H1 (cell line): ENCODE measurements around the gene MILR1. TPM values are rescaled to one million over a fixed set of nuclear protein-coding genes. Genes with fewer than 3 reads are reported as not detected.

Source experiments
- CTCF ChIA-PET: fragments of 300-600 bp; sonication (Branson Sonifier 250); formaldehyde crosslinking; loops from one replicate; lab custom pipeline; 2021; ENCODE audit not compliant: partially characterized antibody; lab: Charles Lee
- POLR2A ChIA-PET: fragments of 300-600 bp; sonication (Branson Sonifier 250); formaldehyde crosslinking; loops from one replicate; lab custom pipeline; 2021; ENCODE audit warnings: inconsistent platforms; ENCODE audit not compliant: partially characterized antibody; lab: Charles Lee
- DNase-seq, 2 experiments: peaks; one replicate each; pipeline versions ENCODE4 v3.0.0 to v3.0.0-alpha.2; 2010 to 2022; ENCODE audit warnings: low spot score in 2 of 2, low read depth in 1 of 2, mixed read lengths in 1 of 2
- FAIRE-seq: peaks from 2 replicates; lab custom pipeline; 2011; peaks lifted over from hg19 to GRCh38; lab: Jason Lieb, UNC
- H2AFZ ChIP-seq: 2 replicates; pipeline ENCODE4 v1.8.1; 2012; ENCODE audit warnings: low read length, inconsistent platforms
- H2AK5ac ChIP-seq: 2 replicates; pipeline ENCODE4 v1.6.1; 2013; ENCODE audit warnings: low read depth, low read length
- H2BK120ac ChIP-seq: replicated peaks from 2 replicates; pipeline ENCODE3; 2013; ENCODE audit warnings: low read depth, low read length, inconsistent platforms
- H2BK12ac ChIP-seq: 2 replicates; pipeline ENCODE4 v1.6.1; 2013; ENCODE audit warnings: low read depth, low read length
- H2BK15ac ChIP-seq: 2 replicates; pipeline ENCODE4 v1.6.1; 2013; ENCODE audit warnings: low read length
- H2BK20ac ChIP-seq: 2 replicates; pipeline ENCODE4 v1.6.1; 2013; ENCODE audit warnings: low read length
- H2BK5ac ChIP-seq: 2 replicates; pipeline ENCODE4 v1.6.1; 2013; ENCODE audit warnings: low read depth, low read length
- H3K14ac ChIP-seq: 2 replicates; pipeline ENCODE4 v1.6.1; 2013; ENCODE audit warnings: inconsistent platforms; ENCODE audit not compliant: insufficient read length
- H3K18ac ChIP-seq: 2 replicates; pipeline ENCODE4 v1.6.1; 2013; ENCODE audit warnings: low read length; ENCODE audit errors: extremely low read depth
- H3K23ac ChIP-seq: 2 replicates; pipeline ENCODE4 v1.6.1; 2013; ENCODE audit warnings: inconsistent platforms; ENCODE audit not compliant: insufficient read length
- H3K23me2 ChIP-seq: 2 replicates; pipeline ENCODE4 v1.6.1; 2013; ENCODE audit warnings: low read depth, low read length
- H3K27ac ChIP-seq: 2 replicates; pipeline ENCODE4 v1.6.1; 2011; ENCODE audit warnings: low read depth, low read length, inconsistent platforms
- H3K27me3 ChIP-seq, 4 experiments: replicated peaks in 1 of 4; 1 replicate in 1 of 4; 2 replicates in 3 of 4; pipeline versions ENCODE4 v1.6.1 to v1.8.1; 2011 to 2013; ENCODE audit warnings: low read length in 3 of 4, mild to moderate bottlenecking in 3 of 4, inconsistent platforms in 2 of 4, mixed read lengths in 2 of 4, moderate library complexity in 1 of 4; ENCODE audit not compliant: control insufficient read depth in 3 of 4, insufficient read depth in 3 of 4; ENCODE audit errors: extremely low read depth in 1 of 4
- H3K36me3 ChIP-seq, 4 experiments: 2 replicates each; pipeline versions ENCODE4 v1.6.1 to v1.8.1; 2011 to 2013; ENCODE audit warnings: mild to moderate bottlenecking in 4 of 4, low read length in 3 of 4, moderate library complexity in 2 of 4, control low read depth in 1 of 4, inconsistent platforms in 1 of 4; ENCODE audit not compliant: insufficient read depth in 4 of 4, control insufficient read depth in 2 of 4
- H3K4ac ChIP-seq: replicated peaks from 2 replicates; pipeline ENCODE3; 2013; ENCODE audit warnings: low read length, low read depth, mixed read lengths, inconsistent platforms; ENCODE audit not compliant: insufficient read length
- H3K4me1 ChIP-seq, 4 experiments: replicated peaks in 1 of 4; 1 replicate in 1 of 4; 2 replicates in 3 of 4; pipeline versions ENCODE4 v1.6.1 to v1.8.1; 2011 to 2013; ENCODE audit warnings: low read length in 3 of 4, inconsistent platforms in 2 of 4, mixed read lengths in 1 of 4; ENCODE audit not compliant: insufficient read depth in 4 of 4, control insufficient read depth in 3 of 4
- H3K4me2 ChIP-seq, 2 experiments: 2 replicates each; pipeline versions ENCODE4 v1.6.1 to v1.8.1; 2011 to 2013; ENCODE audit warnings: low read depth in 2 of 2, low read length in 2 of 2, control low read depth in 1 of 2, inconsistent platforms in 1 of 2, mild to moderate bottlenecking in 1 of 2; ENCODE audit not compliant: insufficient read depth in 1 of 2
- H3K4me3 ChIP-seq, 4 experiments: fragments of 200-600, 300-600 bp in 1 of 4; sonication (generic), shearing (Covaris generic), sonication (Bioruptor Twin) in 1 of 4; 2 replicates each; pipeline versions ENCODE4 v1.5.1 to v1.8.1; 2011 to 2016; ENCODE audit warnings: low read length in 4 of 4, low read depth in 3 of 4, control low read depth in 2 of 4, inconsistent platforms in 2 of 4, mild to moderate bottlenecking in 2 of 4, mixed read lengths in 1 of 4, moderate library complexity in 1 of 4; ENCODE audit not compliant: insufficient read depth in 2 of 4; ENCODE audit errors: extremely low read depth in 1 of 4
- H3K56ac ChIP-seq: replicated peaks from 2 replicates; pipeline ENCODE3; 2013; ENCODE audit warnings: low read depth, mild to moderate bottlenecking, mixed read lengths, low read length, inconsistent platforms; ENCODE audit not compliant: insufficient read length
- H3K79me1 ChIP-seq: 2 replicates; pipeline ENCODE4 v1.6.1; 2013; ENCODE audit warnings: low read depth, low read length, control low read depth
- H3K79me2 ChIP-seq, 2 experiments: 2 replicates each; pipeline versions ENCODE4 v1.6.1 to v1.8.1; 2012 to 2013; ENCODE audit warnings: low read length in 2 of 2, mild to moderate bottlenecking in 2 of 2, inconsistent platforms in 1 of 2; ENCODE audit not compliant: insufficient read depth in 2 of 2, control insufficient read depth in 1 of 2
- H3K9ac ChIP-seq, 4 experiments: replicated peaks in 1 of 4; 1 replicate in 1 of 4; 2 replicates in 3 of 4; pipeline versions ENCODE4 v1.6.1 to v1.8.1; 2011 to 2013; ENCODE audit warnings: low read depth in 3 of 4, low read length in 3 of 4, control low read depth in 2 of 4, mild to moderate bottlenecking in 2 of 4, moderate library complexity in 2 of 4, inconsistent platforms in 1 of 4; ENCODE audit errors: extremely low read depth in 1 of 4
- H3K9me3 ChIP-seq, 2 experiments: 2 replicates each; pipeline versions ENCODE4 v1.6.1 to v1.8.1; 2012 to 2013; ENCODE audit warnings: mild to moderate bottlenecking in 2 of 2, moderate library complexity in 2 of 2, control low read depth in 1 of 2, inconsistent platforms in 1 of 2, low read depth in 1 of 2, low read length in 1 of 2, mixed read lengths in 1 of 2; ENCODE audit not compliant: insufficient read depth in 2 of 2
- H4K20me1 ChIP-seq, 2 experiments: replicated peaks in 1 of 2; 2 replicates each; pipeline versions ENCODE3 to v1.8.1; 2011 to 2013; ENCODE audit warnings: inconsistent platforms in 2 of 2, low read length in 2 of 2, mild to moderate bottlenecking in 1 of 2; ENCODE audit not compliant: insufficient read depth in 2 of 2, control insufficient read depth in 1 of 2
- H4K5ac ChIP-seq: 2 replicates; pipeline ENCODE4 v1.6.1; 2013; ENCODE audit warnings: low read length, low read depth, mixed read lengths, inconsistent platforms; ENCODE audit not compliant: insufficient read length
- H4K8ac ChIP-seq: 2 replicates; pipeline ENCODE4 v1.8.0; 2013; ENCODE audit warnings: mild to moderate bottlenecking, moderate library complexity, low read length, inconsistent platforms; ENCODE audit not compliant: insufficient read depth; ENCODE audit errors: extremely low read depth
- H4K91ac ChIP-seq: replicated peaks from 2 replicates; pipeline ENCODE3; 2013; ENCODE audit warnings: low read length, mixed read lengths, inconsistent platforms; ENCODE audit not compliant: insufficient read length
- ATF3 ChIP-seq: IDR thresholded peaks from 2 replicates; pipeline ENCODE4 v1.6.1; 2011; ENCODE audit warnings: low read depth, mild to moderate bottlenecking, low read length; ENCODE audit not compliant: insufficient read depth
- MAX ChIP-seq: IDR thresholded peaks from 2 replicates; pipeline ENCODE4 v1.6.1; 2012; ENCODE audit warnings: inconsistent platforms
- POU5F1 ChIP-seq: IDR thresholded peaks from 2 replicates; pipeline ENCODE4 v1.6.1; 2011; ENCODE audit warnings: low read depth, mild to moderate bottlenecking, low read length, moderate library complexity
- SUZ12 ChIP-seq: fragments of 200-600 bp; sonication (generic); IDR thresholded peaks from 2 replicates; pipeline ENCODE4 v1.6.1; 2012; ENCODE audit warnings: mild to moderate bottlenecking, inconsistent platforms, low read length, moderate library complexity, mixed read lengths
- WGBS, 2 experiments: shearing (Covaris generic) in 1 of 2; methylation state at CpG; one replicate each; pipeline versions ENCODE4 v1.1.6 to v1.1.7; 2013 to 2015; ENCODE audit warnings: low lambda C conversion rate in 2 of 2, mixed read lengths in 2 of 2, inconsistent platforms in 1 of 2, low coverage in 1 of 2, missing lambda C conversion rate in 1 of 2; ENCODE audit not compliant: insufficient replicate concordance in 2 of 2, insufficient coverage in 1 of 2, insufficient read length in 1 of 2; ENCODE audit errors: extremely low coverage in 1 of 2, missing lambda C conversion rate in 1 of 2; 5-methylcytosine and 5-hydroxymethylcytosine counted together
- polyA plus RNA-seq, 7 experiments: library from polyadenylated mRNA; depleted of rRNA in 3 of 7; stranded (reverse) in 5 of 7; unstranded in 2 of 7; fragments of >200 nt in 5 of 7; fragments of 200-250 nt in 2 of 7; gene quantifications; 1 replicate in 5 of 7; 2 replicates in 1 of 7; 4 replicates in 1 of 7; pipeline versions ENCODE4 v1.2.1 to v1.2.3, GENCODE V29; 2011 to 2013; ENCODE audit warnings: missing spikeins in 2 of 7, mixed read lengths in 2 of 7
- total RNA-seq: library from RNA; stranded (reverse); fragmentation: NEBNext Ultra II Directional; extraction: Animal tissue kit (Norgen Biotek cat#: 25700); gene quantifications from 2 replicates; pipeline ENCODE4 v1.2.1, GENCODE V29; 2021

The MILR1 gene
- total and polyA plus RNA-seq, 2 of the 8 experiments (the other 6 are each of a cell fraction or from before 2014, with no cell fraction given), result not detected

GRCh38 chr17:64509179-64509578, 60.3 kb downstream of the MILR1 start:
- peaks cover 31 to 83% of the 10 kb centered on the region in 2 experiments for H3K79me2 ChIP-seq

More at GRCh38 chr17:64509179-64509578, 60.3 kb downstream of the MILR1 start:
- no peak overlapping the region for H3K18ac ChIP-seq
- H3K27me3 ChIP-seq, result no peaks in the 10 kb centered on the region
- H3K9me3 ChIP-seq, result no peaks in the 10 kb centered on the region
- no peak overlapping the region for H2AK5ac ChIP-seq
- no peak overlapping the region for H2BK12ac ChIP-seq
- POLR2A ChIA-PET, result interaction anchor here (1.3 to 2.5 kb wide), 4 partner anchors 11 to 29 kb away, joined by 4 to 26 read pairs (median 6); partner anchors contain the start of gene POLG2
- H3K56ac ChIP-seq, result no peak overlapping the region
- peak overlapping the region; percentile 12 to 15; a peak in 1 of 4 replicates for H3K4me2 ChIP-seq
- no peak overlapping the region for H4K5ac ChIP-seq
- DNase-seq (no peak), FAIRE-seq (no peak)
- peaks cover 4% of the 10 kb centered on the region; the same call in 1 of the 2 replicates for H3K23me2 ChIP-seq
- 92% methylated on average over 6 of the region's 6 CpGs; no CpG with 5 or more reads in 1 of the 2 experiments for whole genome bisulfite sequencing, 2 experiments
- no peak overlapping the region for H4K8ac ChIP-seq
- H2BK15ac ChIP-seq, result no peak overlapping the region
- no peak overlapping the region for H3K27ac ChIP-seq
- peaks cover 2 to 61% (median 27%) of the 10 kb centered on the region in 4 experiments; a peak in 5 of 8 replicates for H3K36me3 ChIP-seq
- H3K4me3 ChIP-seq, result no peak overlapping the region
- H4K20me1 ChIP-seq, result peaks cover 5 to 15% of the 10 kb centered on the region in 2 experiments
- no peak overlapping the region for H3K4ac ChIP-seq
- H3K4me1 ChIP-seq, result peaks cover 0 to 9% (median 2%) of the 10 kb centered on the region in 4 experiments; a peak in 5 of 7 replicates
- no peak overlapping the region for H2BK120ac ChIP-seq
- no peak overlapping the region for H2AFZ ChIP-seq
- H3K23ac ChIP-seq, result no peak overlapping the region
- no peak overlapping the region for H2BK5ac ChIP-seq
- no peak overlapping the region for H3K14ac ChIP-seq
- no peak overlapping the region for H4K91ac ChIP-seq
- H2BK20ac ChIP-seq, result no peak overlapping the region
- H3K79me1 ChIP-seq, result no peaks in the 10 kb centered on the region
- no peak overlapping the region for H3K9ac ChIP-seq
- CTCF ChIA-PET, result interaction anchor here (2.4 kb wide), 1 partner anchor 17 kb away, joined by 11 read pairs; no protein-coding TSS in a partner anchor
- TF ChIP-seq MAX (no peak), SUZ12 (no peak), ATF3 (no peak), POU5F1 (no peak)
